ENCODE results near the gene MAP3K5.

DNA sequence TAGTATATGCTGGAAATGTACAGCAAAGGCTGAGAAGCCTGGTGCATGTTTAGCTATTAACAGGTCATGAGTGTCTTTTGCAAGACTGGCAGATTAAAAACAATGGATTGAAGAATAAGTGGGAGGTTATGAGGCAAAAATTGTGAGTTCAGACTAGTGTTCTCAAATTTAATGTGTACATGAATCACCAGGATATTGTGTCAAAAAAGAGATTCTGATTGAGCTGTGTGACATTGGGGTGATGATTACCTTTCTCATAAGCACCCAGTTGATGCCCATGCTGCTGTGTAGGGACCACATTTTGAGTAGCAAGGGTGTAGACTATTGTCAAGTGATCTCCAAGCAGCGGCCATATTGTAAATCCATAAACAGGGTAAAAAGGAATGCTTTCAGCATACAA, 44.8 kb downstream of the MAP3K5 start:
- no peak for TF ChIP-seq POLR2A (IDR thresholded peaks at IDR 0.05)
- TF ChIP-seq, protein P1, sequence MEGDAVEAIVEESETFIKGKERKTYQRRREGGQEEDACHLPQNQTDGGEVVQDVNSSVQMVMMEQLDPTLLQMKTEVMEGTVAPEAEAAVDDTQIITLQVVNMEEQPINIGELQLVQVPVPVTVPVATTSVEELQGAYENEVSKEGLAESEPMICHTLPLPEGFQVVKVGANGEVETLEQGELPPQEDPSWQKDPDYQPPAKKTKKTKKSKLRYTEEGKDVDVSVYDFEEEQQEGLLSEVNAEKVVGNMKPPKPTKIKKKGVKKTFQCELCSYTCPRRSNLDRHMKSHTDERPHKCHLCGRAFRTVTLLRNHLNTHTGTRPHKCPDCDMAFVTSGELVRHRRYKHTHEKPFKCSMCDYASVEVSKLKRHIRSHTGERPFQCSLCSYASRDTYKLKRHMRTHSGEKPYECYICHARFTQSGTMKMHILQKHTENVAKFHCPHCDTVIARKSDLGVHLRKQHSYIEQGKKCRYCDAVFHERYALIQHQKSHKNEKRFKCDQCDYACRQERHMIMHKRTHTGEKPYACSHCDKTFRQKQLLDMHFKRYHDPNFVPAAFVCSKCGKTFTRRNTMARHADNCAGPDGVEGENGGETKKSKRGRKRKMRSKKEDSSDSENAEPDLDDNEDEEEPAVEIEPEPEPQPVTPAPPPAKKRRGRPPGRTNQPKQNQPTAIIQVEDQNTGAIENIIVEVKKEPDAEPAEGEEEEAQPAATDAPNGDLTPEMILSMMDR (IDR thresholded peaks at IDR 0.05): no peak

All from adrenal gland (tissue), 5 donors.